Measurements from ENCODE around the gene FAM186B.

DNA sequence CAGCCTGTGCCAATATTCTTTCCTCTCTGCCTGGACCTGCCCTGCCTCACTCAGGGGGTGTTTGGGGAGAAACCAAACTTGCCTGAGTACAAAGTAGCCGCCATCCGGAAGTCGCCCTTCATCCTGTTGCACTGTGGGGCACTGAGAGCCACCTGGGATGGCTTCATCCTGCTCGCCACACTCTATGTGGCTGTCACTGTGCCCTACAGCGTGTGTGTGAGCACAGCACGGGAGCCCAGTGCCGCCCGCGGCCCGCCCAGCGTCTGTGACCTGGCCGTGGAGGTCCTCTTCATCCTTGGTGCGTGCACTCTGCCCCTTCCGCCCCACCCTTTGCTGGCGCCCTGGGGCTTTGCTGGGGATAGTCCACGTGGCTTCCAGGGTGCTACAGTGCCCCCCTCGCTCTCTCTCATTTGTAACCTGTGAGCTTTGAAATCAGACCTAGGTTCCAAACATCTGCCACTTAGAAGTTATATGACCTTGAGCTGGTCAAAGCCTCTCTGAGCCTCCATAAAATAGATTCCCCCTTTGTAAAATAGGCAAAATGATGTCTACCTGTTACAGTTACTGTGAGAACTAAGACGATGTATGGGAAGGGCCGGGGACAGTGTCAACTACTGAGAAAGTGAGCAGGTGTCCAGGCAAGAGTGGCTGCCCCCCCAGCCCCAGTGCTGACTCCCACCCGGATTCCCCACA lies 62.1 kb downstream of the FAM186B start:
- no peak for TF ChIP-seq EP300 (IDR thresholded peaks at IDR 0.05)
- TF ChIP-seq, protein P1, sequence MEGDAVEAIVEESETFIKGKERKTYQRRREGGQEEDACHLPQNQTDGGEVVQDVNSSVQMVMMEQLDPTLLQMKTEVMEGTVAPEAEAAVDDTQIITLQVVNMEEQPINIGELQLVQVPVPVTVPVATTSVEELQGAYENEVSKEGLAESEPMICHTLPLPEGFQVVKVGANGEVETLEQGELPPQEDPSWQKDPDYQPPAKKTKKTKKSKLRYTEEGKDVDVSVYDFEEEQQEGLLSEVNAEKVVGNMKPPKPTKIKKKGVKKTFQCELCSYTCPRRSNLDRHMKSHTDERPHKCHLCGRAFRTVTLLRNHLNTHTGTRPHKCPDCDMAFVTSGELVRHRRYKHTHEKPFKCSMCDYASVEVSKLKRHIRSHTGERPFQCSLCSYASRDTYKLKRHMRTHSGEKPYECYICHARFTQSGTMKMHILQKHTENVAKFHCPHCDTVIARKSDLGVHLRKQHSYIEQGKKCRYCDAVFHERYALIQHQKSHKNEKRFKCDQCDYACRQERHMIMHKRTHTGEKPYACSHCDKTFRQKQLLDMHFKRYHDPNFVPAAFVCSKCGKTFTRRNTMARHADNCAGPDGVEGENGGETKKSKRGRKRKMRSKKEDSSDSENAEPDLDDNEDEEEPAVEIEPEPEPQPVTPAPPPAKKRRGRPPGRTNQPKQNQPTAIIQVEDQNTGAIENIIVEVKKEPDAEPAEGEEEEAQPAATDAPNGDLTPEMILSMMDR (IDR thresholded peaks at IDR 0.05) = no peak
- no peak for TF ChIP-seq POLR2A (IDR thresholded peaks at IDR 0.05)
